ENCODE results near the gene AKR1B1.

GRCh38 chr7:134425777-134426176, 33.1 kb downstream of the AKR1B1 start:
- TF ChIP-seq CTCF (IDR thresholded peaks at IDR 0.05): no peak
- TF ChIP-seq SMC3 (IDR thresholded peaks at IDR 0.05): no peak
- no peak for TF ChIP-seq POLR2A (IDR thresholded peaks at IDR 0.05; ENCODE audit: low read length)

Data from A549 (cell line).